AG04450 (cell line): ENCODE data around the gene PQBP1. TPM values are rescaled to one million over a fixed set of nuclear protein-coding genes. Genes with fewer than 3 reads are reported as not detected.

Source experiments
- CTCF ChIA-PET: fragments of 300-600, 350-600 bp; formaldehyde crosslinking; extraction: SDS; loops from one replicate; lab custom pipeline; 2022; ENCODE audit warnings: antibody characterized with exemption, inconsistent platforms; lab: Charles Lee
- POLR2A ChIA-PET: fragments of 350-600 bp; formaldehyde crosslinking; extraction: SDS; loops from one replicate; lab custom pipeline; 2021; ENCODE audit warnings: antibody characterized with exemption, inconsistent platforms; lab: Yijun Ruan, JAX
- DNase-seq: peaks from one replicate; pipeline ENCODE4 v3.0.0-alpha.2; 2011; ENCODE audit warnings: low read depth, low spot score
- H3K27ac ChIP-seq: one replicate; pipeline ENCODE4 v1.5.1; 2012; ENCODE audit warnings: low read depth, low read length, control low read depth
- H3K27me3 ChIP-seq: one replicate; pipeline ENCODE4 v1.6.0; 2012; ENCODE audit warnings: low read length; ENCODE audit not compliant: control insufficient read depth, insufficient read depth
- H3K4me3 ChIP-seq: 2 replicates; pipeline ENCODE4 v1.5.1; 2011; ENCODE audit warnings: mild to moderate bottlenecking, low read depth, low read length, control low read depth
- H3K9me3 ChIP-seq: 2 replicates; pipeline ENCODE4 v1.5.1; 2012; ENCODE audit warnings: low read length; ENCODE audit not compliant: control insufficient read depth, insufficient read depth
- polyA plus RNA-seq: library from polyadenylated mRNA; depleted of rRNA; stranded (reverse); fragments of >200 nt; gene quantifications from 2 replicates; pipeline ENCODE4 v1.2.3, GENCODE V29; 2011
- TF ChIP-seq, protein P1 (sequence below): IDR thresholded peaks from 2 replicates; pipeline ENCODE4 v1.5.1; 2011; ENCODE audit warnings: low read depth, low read length, control low read depth, inconsistent platforms

Gene PQBP1
- polyA plus RNA-seq, 1 experiment: 49.5 TPM

DNA sequence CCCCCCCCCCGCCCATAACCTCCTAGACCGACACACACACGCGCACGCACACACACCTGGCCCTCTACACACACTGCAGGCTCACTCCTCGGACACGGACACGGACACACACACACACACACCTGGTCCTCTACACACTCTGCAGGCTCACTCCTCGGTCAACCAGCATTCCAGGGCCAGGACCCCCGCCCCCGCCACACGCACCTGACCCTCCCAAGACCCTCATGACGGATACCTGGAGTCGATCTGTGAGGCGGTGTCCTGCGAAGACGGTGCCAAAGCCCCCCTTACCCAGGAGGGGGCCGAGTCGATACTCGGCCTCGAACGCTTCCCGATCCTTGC is 20.5 kb downstream of the PQBP1 start:
- Histone ChIP-seq H3K27me3 (no peaks in the 10 kb centered on the region), H3K9me3 (no peaks in the 10 kb centered on the region), H3K27ac (no peak overlapping the region), H3K4me3 (peak overlapping the region; percentile 60)
- TF ChIP-seq, protein P1, sequence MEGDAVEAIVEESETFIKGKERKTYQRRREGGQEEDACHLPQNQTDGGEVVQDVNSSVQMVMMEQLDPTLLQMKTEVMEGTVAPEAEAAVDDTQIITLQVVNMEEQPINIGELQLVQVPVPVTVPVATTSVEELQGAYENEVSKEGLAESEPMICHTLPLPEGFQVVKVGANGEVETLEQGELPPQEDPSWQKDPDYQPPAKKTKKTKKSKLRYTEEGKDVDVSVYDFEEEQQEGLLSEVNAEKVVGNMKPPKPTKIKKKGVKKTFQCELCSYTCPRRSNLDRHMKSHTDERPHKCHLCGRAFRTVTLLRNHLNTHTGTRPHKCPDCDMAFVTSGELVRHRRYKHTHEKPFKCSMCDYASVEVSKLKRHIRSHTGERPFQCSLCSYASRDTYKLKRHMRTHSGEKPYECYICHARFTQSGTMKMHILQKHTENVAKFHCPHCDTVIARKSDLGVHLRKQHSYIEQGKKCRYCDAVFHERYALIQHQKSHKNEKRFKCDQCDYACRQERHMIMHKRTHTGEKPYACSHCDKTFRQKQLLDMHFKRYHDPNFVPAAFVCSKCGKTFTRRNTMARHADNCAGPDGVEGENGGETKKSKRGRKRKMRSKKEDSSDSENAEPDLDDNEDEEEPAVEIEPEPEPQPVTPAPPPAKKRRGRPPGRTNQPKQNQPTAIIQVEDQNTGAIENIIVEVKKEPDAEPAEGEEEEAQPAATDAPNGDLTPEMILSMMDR: no peak
- DNase-seq: no peak
- ChIA-PET CTCF (no interaction called here), POLR2A (interaction anchor here (0.6 kb wide), 1 partner anchor 125 kb away, joined by 3 read pairs; the partner anchor contains the start of gene TFE3)

DNA sequence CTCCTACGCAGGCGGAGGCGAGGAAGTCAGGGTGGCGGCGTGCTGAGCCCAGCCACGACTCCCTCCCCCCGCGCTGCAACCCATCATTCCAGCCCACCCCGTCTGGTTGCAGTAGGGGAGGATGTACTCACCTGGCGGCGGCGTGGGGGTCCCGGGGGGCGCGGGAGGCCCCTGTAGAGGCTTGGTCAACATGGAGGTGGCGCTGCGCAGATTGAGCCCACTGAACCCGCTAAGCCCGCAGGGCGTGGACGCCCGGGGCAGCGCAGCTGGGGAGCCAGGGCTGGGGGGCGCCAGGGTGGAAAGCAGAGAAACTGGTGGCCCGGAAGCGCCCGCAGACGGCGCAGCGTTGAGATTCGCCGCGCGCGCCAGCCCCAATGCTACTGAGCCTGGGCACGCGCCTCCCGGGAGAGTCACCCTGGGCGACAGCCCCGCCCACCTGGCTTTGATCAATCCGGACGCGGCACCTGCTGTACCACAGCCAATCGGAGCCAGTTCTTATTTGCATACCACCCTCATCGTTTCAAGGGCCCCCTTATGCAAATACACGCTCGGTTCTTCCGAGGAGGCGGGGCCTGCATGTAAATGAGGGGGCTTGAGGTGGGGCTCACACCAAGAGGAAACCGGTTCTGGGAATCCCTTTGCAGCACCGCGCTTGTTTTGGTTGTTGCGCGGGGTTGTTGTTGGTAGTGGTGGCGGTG is 21.1 kb downstream of the PQBP1 start, which contains the start of gene PIM2:
TSS of gene PIM2 (minus strand) at position 382 of the 698 bp plus-strand sequence. CDS start at position 192, 190 bp downstream.
- TF ChIP-seq, protein P1: no peak
- no peak for DNase-seq
- POLR2A ChIA-PET: interaction anchor here (0.6 kb wide), 1 partner anchor 83 kb away, joined by 3 read pairs; the partner anchor contains the start of gene GRIPAP1
- CTCF ChIA-PET: no interaction called here
- no peaks in the 10 kb centered on the region for H3K27me3 ChIP-seq
- H3K9me3 ChIP-seq: no peaks in the 10 kb centered on the region
- peak within 1 kb of the TSS; percentile 31 for H3K27ac ChIP-seq
- H3K4me3 ChIP-seq: peak within 1 kb of the TSS; percentile 60

DNA sequence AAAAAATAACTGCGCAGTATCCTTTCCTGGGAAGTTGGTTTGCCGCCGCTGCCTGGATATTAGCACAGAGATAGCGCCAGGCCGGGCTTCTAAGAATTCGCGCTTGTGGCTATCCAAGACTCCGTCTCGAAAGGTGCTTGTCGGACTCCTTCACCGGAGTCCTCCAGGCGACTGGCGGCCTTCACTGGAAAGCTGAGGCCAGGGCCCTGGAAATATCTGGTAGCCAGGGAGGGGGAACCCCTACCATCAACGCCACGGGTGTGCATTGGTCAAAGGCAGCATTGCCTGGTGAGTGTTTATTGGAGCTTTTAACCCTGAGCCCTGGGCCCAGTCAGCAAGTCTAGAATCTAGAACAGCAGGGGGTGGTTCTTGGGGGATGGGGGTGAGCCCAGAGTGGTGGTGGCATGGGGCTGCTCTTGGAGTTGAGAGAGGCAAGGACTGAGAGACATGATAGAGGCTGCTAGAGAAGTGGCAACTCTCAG is 21.7 kb downstream of the PQBP1 start:
- TF ChIP-seq, protein P1: no peak
- ChIA-PET POLR2A (interaction anchor here (0.5 to 0.6 kb wide), 2 partner anchors 83 to 137 kb away, joined by 3 to 7 read pairs; partner anchors contain the start of gene GRIPAP1), CTCF (no interaction called here)
- peak overlapping the region; percentile 60 for H3K4me3 ChIP-seq
- no peaks in the 10 kb centered on the region for H3K27me3 ChIP-seq
- H3K9me3 ChIP-seq: no peaks in the 10 kb centered on the region
- H3K27ac ChIP-seq: peak overlapping the region; percentile 31
- DNase-seq: no peak

DNA sequence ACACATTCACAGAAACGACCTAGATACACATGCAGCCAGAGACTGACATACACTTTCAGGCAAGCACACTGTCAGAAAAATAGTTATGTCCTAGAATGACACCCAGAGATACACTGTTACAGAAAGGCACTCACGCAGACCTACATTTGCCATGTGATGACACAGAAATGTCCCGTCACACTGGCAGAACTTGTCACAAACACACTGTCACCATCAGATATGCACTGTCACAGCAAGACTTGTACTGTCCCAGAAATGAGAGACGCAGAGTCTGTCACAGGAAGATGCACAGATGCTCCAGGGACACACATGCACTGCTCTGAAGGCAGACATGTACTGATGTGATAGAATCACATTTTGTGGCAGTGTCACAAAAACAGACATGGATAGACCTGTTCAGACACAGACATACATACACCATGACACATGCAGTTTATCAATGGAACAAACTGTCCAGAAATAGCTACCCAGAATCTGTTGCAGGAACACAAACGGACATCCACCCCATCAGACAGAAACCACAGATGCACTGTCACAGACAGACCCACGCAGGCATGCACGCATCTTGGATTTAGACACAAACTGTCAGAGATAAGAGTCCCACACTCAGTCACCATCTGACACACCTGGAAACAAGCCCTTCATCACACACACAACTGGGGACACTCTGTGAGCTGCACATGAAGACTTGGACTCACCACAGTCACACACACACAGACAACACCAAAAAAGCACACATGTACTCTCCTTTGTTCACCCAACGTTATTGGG is 22.4 kb downstream of the PQBP1 start:
- CTCF ChIA-PET: no interaction called here
- Histone ChIP-seq H3K27me3 (no peaks in the 10 kb centered on the region), H3K9me3 (no peaks in the 10 kb centered on the region), H3K27ac (no peak overlapping the region), H3K4me3 (no peak overlapping the region)
- DNase-seq: no peak
- POLR2A ChIA-PET: interaction anchor here (0.5 kb wide), 1 partner anchor 137 kb away, joined by 7 read pairs; no protein-coding TSS in a partner anchor
- TF ChIP-seq, protein P1: no peak

DNA sequence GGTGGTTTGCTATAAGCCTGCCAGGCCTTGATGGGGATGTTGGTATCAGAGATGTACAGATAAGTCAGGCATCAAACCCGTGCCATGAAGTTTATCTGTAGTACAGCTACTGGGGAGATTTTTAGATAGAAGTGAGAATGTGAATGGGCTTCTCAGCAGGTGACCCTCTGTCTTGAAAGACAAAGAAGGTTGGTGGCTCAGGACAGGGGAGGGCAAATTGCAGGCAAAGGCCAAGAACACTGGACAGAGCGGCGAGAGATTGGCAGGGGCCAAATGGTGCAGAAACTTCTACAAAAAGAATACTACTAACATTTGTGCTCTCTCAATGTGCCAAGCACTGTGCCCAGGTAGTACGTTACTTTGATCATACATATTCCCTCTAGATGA is 23.0 kb downstream of the PQBP1 start:
- DNase-seq: no peak
- Histone ChIP-seq H3K4me3 (no peak overlapping the region), H3K27ac (no peak overlapping the region), H3K27me3 (no peaks in the 10 kb centered on the region), H3K9me3 (no peaks in the 10 kb centered on the region)
- ChIA-PET POLR2A (no interaction called here), CTCF (no interaction called here)
- TF ChIP-seq, protein P1: no peak
